Measurements from ENCODE around the gene XPR1.

- TF ChIP-seq CTCF (IDR thresholded peaks at IDR 0.05) = no peak
- no peak for TF ChIP-seq POLR2A (IDR thresholded peaks at IDR 0.05)
- TF ChIP-seq POLR2AphosphoS5 (IDR thresholded peaks at IDR 0.05) = no peak
Observed at GRCh38 chr1:180693564-180694244, 61.9 kb downstream of the XPR1 start.
